ENCODE measurements around the gene ZNF516.

DNA sequence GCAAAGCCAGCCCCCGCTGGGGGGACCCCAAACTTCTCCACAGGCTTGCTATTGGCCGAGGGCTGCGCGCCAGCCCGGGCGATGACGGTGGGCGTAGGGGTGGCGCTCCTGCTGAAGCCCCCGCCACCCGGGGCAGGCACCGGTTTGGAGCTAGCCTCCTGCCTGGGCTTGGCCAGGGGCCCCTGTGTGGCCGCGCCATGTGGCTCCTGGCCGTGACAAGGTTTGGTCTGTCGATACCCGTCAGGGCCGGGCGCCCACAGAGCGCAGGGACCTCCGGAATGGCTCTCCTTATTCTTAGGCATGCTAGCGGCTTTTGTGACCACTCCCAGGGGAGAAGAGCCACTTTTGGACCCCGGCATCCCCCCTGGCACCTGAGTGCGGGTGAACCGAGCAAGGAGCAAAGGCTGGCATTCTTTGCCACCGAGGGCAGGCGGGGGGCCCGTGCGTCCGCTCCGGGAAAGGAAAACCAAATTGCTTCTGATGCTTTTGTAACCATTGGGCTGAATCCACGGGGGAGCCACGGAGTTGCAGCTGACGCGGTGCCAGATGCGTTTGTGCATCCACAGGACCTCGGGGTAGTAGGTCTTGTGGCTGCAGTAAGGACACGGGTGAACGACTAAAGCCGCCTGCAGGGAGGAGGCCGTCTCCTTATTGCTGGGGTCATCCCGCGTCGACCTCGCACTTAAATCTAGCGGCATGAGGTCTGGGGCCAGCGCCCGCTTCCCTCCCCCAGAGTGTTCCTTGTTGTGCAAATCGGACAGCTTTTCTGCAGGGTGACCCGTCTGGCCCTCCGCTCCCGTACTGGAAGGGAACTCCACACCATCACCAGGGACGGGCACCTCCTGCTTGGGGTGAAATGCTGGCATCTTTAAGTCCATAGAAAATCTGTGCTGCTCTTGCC is 115.6 kb downstream of the ZNF516 start:
- no peak for TF ChIP-seq POLR2AphosphoS5 (IDR thresholded peaks at IDR 0.05; ENCODE audit: low read depth, low read length)
- TF ChIP-seq, protein P1, sequence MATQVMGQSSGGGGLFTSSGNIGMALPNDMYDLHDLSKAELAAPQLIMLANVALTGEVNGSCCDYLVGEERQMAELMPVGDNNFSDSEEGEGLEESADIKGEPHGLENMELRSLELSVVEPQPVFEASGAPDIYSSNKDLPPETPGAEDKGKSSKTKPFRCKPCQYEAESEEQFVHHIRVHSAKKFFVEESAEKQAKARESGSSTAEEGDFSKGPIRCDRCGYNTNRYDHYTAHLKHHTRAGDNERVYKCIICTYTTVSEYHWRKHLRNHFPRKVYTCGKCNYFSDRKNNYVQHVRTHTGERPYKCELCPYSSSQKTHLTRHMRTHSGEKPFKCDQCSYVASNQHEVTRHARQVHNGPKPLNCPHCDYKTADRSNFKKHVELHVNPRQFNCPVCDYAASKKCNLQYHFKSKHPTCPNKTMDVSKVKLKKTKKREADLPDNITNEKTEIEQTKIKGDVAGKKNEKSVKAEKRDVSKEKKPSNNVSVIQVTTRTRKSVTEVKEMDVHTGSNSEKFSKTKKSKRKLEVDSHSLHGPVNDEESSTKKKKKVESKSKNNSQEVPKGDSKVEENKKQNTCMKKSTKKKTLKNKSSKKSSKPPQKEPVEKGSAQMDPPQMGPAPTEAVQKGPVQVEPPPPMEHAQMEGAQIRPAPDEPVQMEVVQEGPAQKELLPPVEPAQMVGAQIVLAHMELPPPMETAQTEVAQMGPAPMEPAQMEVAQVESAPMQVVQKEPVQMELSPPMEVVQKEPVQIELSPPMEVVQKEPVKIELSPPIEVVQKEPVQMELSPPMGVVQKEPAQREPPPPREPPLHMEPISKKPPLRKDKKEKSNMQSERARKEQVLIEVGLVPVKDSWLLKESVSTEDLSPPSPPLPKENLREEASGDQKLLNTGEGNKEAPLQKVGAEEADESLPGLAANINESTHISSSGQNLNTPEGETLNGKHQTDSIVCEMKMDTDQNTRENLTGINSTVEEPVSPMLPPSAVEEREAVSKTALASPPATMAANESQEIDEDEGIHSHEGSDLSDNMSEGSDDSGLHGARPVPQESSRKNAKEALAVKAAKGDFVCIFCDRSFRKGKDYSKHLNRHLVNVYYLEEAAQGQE (IDR thresholded peaks at IDR 0.05; ENCODE audit: insufficient read depth in 1 of 2, low read depth in 2 of 2, low read length in 2 of 2) = no peak
